Umbilical cord (tissue), 2 donors: Measurements from ENCODE around the gene CDKAL1. TPM values are rescaled to one million over a fixed set of nuclear protein-coding genes. Genes with fewer than 3 reads are reported as not detected.

Experiments used
- DNase-seq: peaks from one replicate; pipeline ENCODE4 v3.0.0-alpha.2; 2015; ENCODE audit warnings: low spot score
- total RNA-seq: library from RNA; depleted of rRNA; stranded (reverse); fragments of >200 nt; gene quantifications from one replicate; pipeline ENCODE4 v1.2.3, GENCODE V29; 2014; ENCODE audit warnings: low replicate concordance; ENCODE audit not compliant: insufficient read depth

The CDKAL1 gene
- total RNA-seq, 1 donor from 2014 or later = 24.6 TPM

- no peak for DNase-seq
These were observed 567.9 kb downstream of the CDKAL1 start for GRCh38 chr6:21102201-21102600.

GRCh38 chr6:21102624-21103023 lies 568.4 kb downstream of the CDKAL1 start:
- no peak for DNase-seq

- no peak for DNase-seq
These were observed 569.5 kb downstream of the CDKAL1 start for GRCh38 chr6:21103626-21104224.

GRCh38 chr6:21104288-21104687 lies 570.0 kb downstream of the CDKAL1 start:
- no peak for DNase-seq

- no peak for DNase-seq
These were observed 573.5 kb downstream of the CDKAL1 start for GRCh38 chr6:21107796-21108195.

- DNase-seq = peak; percentile 87
These were observed 575.3 kb downstream of the CDKAL1 start for GRCh38 chr6:21109391-21110178.

GRCh38 chr6:21110684-21111083 lies 576.4 kb downstream of the CDKAL1 start:
- DNase-seq = no peak

GRCh38 chr6:21111093-21111725 lies 577.0 kb downstream of the CDKAL1 start:
- DNase-seq = peak; percentile 39

GRCh38 chr6:21115111-21115510 lies 580.9 kb downstream of the CDKAL1 start:
- peak; percentile 66 for DNase-seq

- no peak for DNase-seq
These were observed 582.5 kb downstream of the CDKAL1 start for GRCh38 chr6:21116736-21117135.

GRCh38 chr6:21118216-21118780 lies 584.0 kb downstream of the CDKAL1 start:
- DNase-seq = no peak

GRCh38 chr6:21121636-21122136 lies 587.4 kb downstream of the CDKAL1 start:
- DNase-seq = no peak

- DNase-seq = no peak
These were observed 589.5 kb downstream of the CDKAL1 start for GRCh38 chr6:21123507-21124436.

GRCh38 chr6:21128601-21129000 lies 594.3 kb downstream of the CDKAL1 start:
- DNase-seq = no peak

GRCh38 chr6:21131406-21131805 lies 597.1 kb downstream of the CDKAL1 start:
- DNase-seq = no peak

- no peak for DNase-seq
These were observed 598.2 kb downstream of the CDKAL1 start for GRCh38 chr6:21132446-21132845.

GRCh38 chr6:21132856-21133838 lies 598.9 kb downstream of the CDKAL1 start:
- peak; percentile 2 for DNase-seq

- no peak for DNase-seq
These were observed 599.6 kb downstream of the CDKAL1 start for GRCh38 chr6:21133901-21134300.

- DNase-seq = no peak
These were observed 600.1 kb downstream of the CDKAL1 start for GRCh38 chr6:21134356-21134755.

- DNase-seq = no peak
These were observed 601.3 kb downstream of the CDKAL1 start for GRCh38 chr6:21135484-21136013.
